Measurements from ENCODE around the gene SSX2IP. TPM values are rescaled to one million over a fixed set of nuclear protein-coding genes. Genes with fewer than 3 reads are reported as not detected.

Gene SSX2IP
- total and polyA plus RNA-seq, 7 donors, result 2.4 to 57.6 (median 24.7) TPM

- WGBS, 2 donors, result 92 to 97% methylated on average over 1 of the region's 1 CpG
- Histone ChIP-seq H3K27ac (no peak overlapping the region), H3K27me3 (no peaks in the 10 kb centered on the region), H3K9me3 (no peaks in the 10 kb centered on the region), H3K36me3 (peaks cover 0 to under 1% (median 0%) of the 10 kb centered on the region in 4 donors), H3K4me3 (no peak overlapping the region), H3K4me1 (no peaks in the 10 kb centered on the region)
- no peak for DNase-seq
- no peak for TF ChIP-seq EP300 (IDR thresholded peaks at IDR 0.05)
- no peak for TF ChIP-seq POLR2AphosphoS5 (IDR thresholded peaks at IDR 0.05)
- TF ChIP-seq POLR2A (IDR thresholded peaks at IDR 0.05), result no peak
- peak in 1 of 4 experiments; percentile 33 for TF ChIP-seq CTCF (IDR thresholded peaks at IDR 0.05)
- intact Hi-C loops (cut with DNase I), result loop anchor here (5.0 to 10.0 kb wide), 2 partner anchors 84 to 267 kb away; no protein-coding TSS in a partner anchor
These were observed 22.1 kb downstream of the SSX2IP start for GRCh38 chr1:84668185-84668584.

DNA sequence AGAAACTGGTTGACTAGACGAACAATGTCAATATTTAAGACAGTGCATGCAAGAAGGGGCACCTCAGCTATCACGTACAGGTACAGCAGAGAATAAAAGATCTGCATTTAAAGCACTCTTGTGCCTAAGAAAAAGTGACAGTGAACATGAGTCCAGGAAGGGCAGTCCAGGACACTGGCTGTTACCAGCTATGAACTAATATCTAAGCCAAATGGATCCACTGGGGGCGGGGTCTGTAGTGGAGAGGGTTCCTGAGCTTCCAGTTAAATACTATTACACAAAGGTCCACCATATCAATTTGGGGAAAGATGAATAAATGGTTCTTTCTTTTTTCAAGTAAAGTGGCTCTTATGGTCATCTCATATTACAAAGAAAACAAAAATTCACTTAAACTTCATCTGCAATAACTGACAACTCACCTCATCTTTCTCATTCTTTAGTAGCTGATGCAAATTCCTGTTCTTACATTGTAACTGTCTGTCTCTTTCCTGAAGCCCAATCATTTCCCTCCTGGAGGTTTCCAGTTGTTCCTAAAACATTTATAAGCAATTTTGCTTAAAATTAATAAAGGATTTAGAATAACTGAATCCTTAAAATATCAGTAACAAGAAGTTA, 24.5 kb downstream of the SSX2IP start:
- H3K4me1 ChIP-seq, result no peaks in the 10 kb centered on the region
- no peak for DNase-seq
- WGBS, 2 donors, result 89 to 94% methylated on average over 3 of the region's 3 CpGs
- intact Hi-C loops (cut with DNase I), result loop anchor here (5.0 to 10.0 kb wide), 2 partner anchors 86 to 269 kb away; no protein-coding TSS in a partner anchor
- H3K27ac ChIP-seq, result no peak overlapping the region
- no peak overlapping the region for H3K4me3 ChIP-seq
- TF ChIP-seq CTCF (IDR thresholded peaks at IDR 0.05), result no peak
- TF ChIP-seq POLR2AphosphoS5 (IDR thresholded peaks at IDR 0.05), result no peak
- TF ChIP-seq EP300 (IDR thresholded peaks at IDR 0.05), result no peak
- H3K27me3 ChIP-seq, result no peaks in the 10 kb centered on the region
- H3K36me3 ChIP-seq, result peaks cover 0 to 21% (median 3%) of the 10 kb centered on the region in 4 donors
- H3K9me3 ChIP-seq, result no peaks in the 10 kb centered on the region

DNA sequence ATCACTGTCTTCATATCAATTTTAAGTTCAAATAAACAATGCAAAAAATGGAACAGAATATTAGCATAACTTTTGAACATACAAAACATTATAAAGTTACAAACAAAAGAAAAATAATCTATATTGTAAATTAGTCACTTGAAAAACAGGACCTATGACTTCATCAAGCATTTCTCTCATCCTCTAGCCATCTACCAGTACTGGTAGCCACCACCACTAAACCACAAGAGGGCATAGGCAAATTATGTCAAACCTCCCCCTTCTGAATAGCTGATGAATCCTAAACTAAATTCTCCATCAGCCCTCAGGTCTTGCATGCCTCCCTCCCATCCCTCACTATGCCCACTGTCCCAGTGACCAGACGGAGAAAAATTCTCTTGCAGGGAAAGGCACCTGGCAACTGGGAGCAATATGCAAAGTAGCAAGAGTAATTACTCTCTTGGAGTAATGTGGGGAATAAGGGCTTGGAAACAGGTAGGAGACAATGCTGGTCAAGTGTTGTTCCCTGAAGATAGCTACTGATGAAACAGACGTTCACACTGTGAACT, 37.1 kb downstream of the SSX2IP start:
- Histone ChIP-seq H3K4me3 (no peak overlapping the region), H3K27me3 (no peaks in the 10 kb centered on the region), H3K36me3 (peaks cover 12 to 63% (median 24%) of the 10 kb centered on the region in 4 donors), H3K27ac (no peak overlapping the region), H3K9me3 (no peaks in the 10 kb centered on the region), H3K4me1 (no peaks in the 10 kb centered on the region)
- DNase-seq, result no peak
- intact Hi-C loops (cut with DNase I), result no loop called here
- no peak for TF ChIP-seq EP300 (IDR thresholded peaks at IDR 0.05)
- TF ChIP-seq POLR2A (IDR thresholded peaks at IDR 0.05), result no peak
- no peak for TF ChIP-seq CTCF (IDR thresholded peaks at IDR 0.05)
- no peak for TF ChIP-seq POLR2AphosphoS5 (IDR thresholded peaks at IDR 0.05)
- WGBS, 2 donors, result 96 to 97% methylated on average over 2 of the region's 2 CpGs

DNA sequence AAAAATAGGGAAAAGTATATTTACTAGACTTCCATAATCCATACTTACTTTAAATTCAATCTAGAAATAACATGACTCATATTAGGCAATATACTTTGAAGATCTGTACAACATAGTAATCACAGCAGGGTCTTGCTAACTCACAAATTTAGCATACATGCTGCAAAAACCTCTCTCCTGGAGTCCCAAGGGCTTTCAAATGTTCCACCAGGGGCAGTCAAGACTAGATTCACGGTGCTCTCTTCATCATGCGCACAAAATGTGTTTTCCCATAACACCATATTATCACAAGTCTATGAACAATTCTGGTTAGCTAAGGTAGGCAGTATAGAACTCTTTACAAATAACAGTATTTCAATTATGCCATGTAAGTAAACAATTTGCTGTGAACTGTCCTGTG, 45.8 kb downstream of the SSX2IP start:
- DNase-seq, result no peak
- H3K36me3 ChIP-seq, result peaks cover 0 to 27% (median 3%) of the 10 kb centered on the region in 4 donors
- intact Hi-C loops (cut with DNase I), result no loop called here

More for the DNA sequence above, 45.8 kb downstream of the SSX2IP start:
- H3K4me3 ChIP-seq, result no peak overlapping the region
- no peaks in the 10 kb centered on the region for H3K4me1 ChIP-seq
- TF ChIP-seq POLR2AphosphoS5 (IDR thresholded peaks at IDR 0.05), result no peak
- TF ChIP-seq POLR2A (IDR thresholded peaks at IDR 0.05), result no peak
- TF ChIP-seq EP300 (IDR thresholded peaks at IDR 0.05), result no peak
- TF ChIP-seq CTCF (IDR thresholded peaks at IDR 0.05), result no peak
- H3K27ac ChIP-seq, result no peak overlapping the region
- H3K27me3 ChIP-seq, result no peaks in the 10 kb centered on the region
- no peaks in the 10 kb centered on the region for H3K9me3 ChIP-seq
- 95 to 96% methylated on average over 2 of the region's 2 CpGs for WGBS, 2 donors
